OCI-LY3 (cell line): ENCODE data around the gene SSX2IP.

ENCODE experiments used
- H2AFZ ChIP-seq: fragments of 200-600, 300-600 bp; shearing (Covaris generic); 2 replicates; pipeline ENCODE4 v1.6.0; 2014; ENCODE audit warnings: antibody characterized with exemption, low read depth, low read length
- H3K27ac ChIP-seq: fragments of 200-600, 300-600 bp; sonication (generic); 2 replicates; pipeline ENCODE4 v1.5.1; 2014; ENCODE audit warnings: mild to moderate bottlenecking, low read length, moderate library complexity, mixed read lengths
- H3K27me3 ChIP-seq: fragments of 200-600, 300-600 bp; sonication (generic); 2 replicates; pipeline ENCODE4 v1.6.1; 2014; ENCODE audit warnings: low read depth, low read length, mixed read lengths
- H3K36me3 ChIP-seq: fragments of 200-600, 300-600 bp; sonication (generic); replicated peaks from 2 replicates; pipeline ENCODE3; 2014; ENCODE audit warnings: low read depth, low read length, mixed read lengths
- H3K4me1 ChIP-seq: fragments of 300-600, 200-600 bp; sonication (generic); 2 replicates; pipeline ENCODE4 v1.6.1; 2014; ENCODE audit warnings: low read length, mixed read lengths
- H3K4me2 ChIP-seq: fragments of 200-600, 300-600 bp; sonication (generic); 2 replicates; pipeline ENCODE4 v1.6.1; 2014; ENCODE audit warnings: low read length, mixed read lengths
- H3K4me3 ChIP-seq: fragments of 300-600, 200-600 bp; sonication (generic); 2 replicates; pipeline ENCODE4 v1.5.1; 2014; ENCODE audit warnings: antibody characterized with exemption, mild to moderate bottlenecking, low read length, moderate library complexity
- H3K79me2 ChIP-seq: fragments of 300-600, 200-600 bp; shearing (Covaris generic); 2 replicates; pipeline ENCODE4 v1.6.1; 2014; ENCODE audit warnings: mild to moderate bottlenecking, low read length, mixed read lengths
- H3K9ac ChIP-seq: fragments of 300-600, 200-600 bp; shearing (Covaris generic); 2 replicates; pipeline ENCODE4 v1.6.0; 2014; ENCODE audit warnings: mild to moderate bottlenecking, low read length, moderate library complexity
- H3K9me3 ChIP-seq: fragments of 200-600, 300-600 bp; shearing (Covaris generic); 2 replicates; pipeline ENCODE4 v1.6.1; 2014; ENCODE audit warnings: low read length, mixed read lengths; ENCODE audit not compliant: insufficient read depth
- H4K20me1 ChIP-seq: fragments of 200-600, 300-600 bp; sonication (generic); 2 replicates; pipeline ENCODE4 v1.6.1; 2016; ENCODE audit warnings: low read length, mixed read lengths; ENCODE audit not compliant: insufficient read depth
- EZH2phosphoT487 ChIP-seq: fragments of 200-600 bp; shearing (Covaris generic); IDR thresholded peaks from 2 replicates; pipeline ENCODE4 v1.6.1; 2018; ENCODE audit warnings: antibody characterized with exemption, mixed run types, low read depth
- TF ChIP-seq, protein P1 (sequence below): fragments of 200-600, 300-600 bp; sonication (generic); IDR thresholded peaks from 2 replicates; pipeline ENCODE4 v1.5.1; 2014; ENCODE audit warnings: antibody characterized with exemption, low read length, low read depth

The SSX2IP gene

DNA sequence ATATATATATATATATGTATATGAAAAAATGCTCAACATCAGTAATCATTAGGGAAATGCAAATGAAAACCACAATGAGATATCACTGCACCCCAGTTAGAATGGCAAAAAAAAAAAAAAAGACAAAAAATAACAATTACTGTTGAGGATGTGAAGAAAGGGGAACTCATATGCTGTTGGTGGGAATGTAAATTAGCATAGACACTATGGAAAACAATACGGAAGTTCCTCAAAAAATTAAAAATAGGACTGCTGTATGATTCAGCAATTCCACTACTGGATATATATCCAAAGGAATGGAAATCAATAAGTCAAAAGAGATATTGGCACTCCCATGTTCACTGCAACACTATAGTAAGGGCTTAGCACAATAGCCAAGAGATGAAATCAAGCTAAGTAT is 74.5 kb downstream of the SSX2IP start:
- Histone ChIP-seq H3K4me2 (no peak overlapping the region), H3K79me2 (no peaks in the 10 kb centered on the region), H2AFZ (no peak overlapping the region), H3K9me3 (peaks cover 11% of the 10 kb centered on the region; the same call in 1 of the 2 replicates), H3K36me3 (peaks cover 10% of the 10 kb centered on the region), H3K9ac (no peak overlapping the region), H3K4me1 (no peaks in the 10 kb centered on the region), H3K4me3 (no peak overlapping the region), H3K27me3 (no peaks in the 10 kb centered on the region), H4K20me1 (no peaks in the 10 kb centered on the region), H3K27ac (no peak overlapping the region)
- no peak for TF ChIP-seq EZH2phosphoT487
- TF ChIP-seq, protein P1, sequence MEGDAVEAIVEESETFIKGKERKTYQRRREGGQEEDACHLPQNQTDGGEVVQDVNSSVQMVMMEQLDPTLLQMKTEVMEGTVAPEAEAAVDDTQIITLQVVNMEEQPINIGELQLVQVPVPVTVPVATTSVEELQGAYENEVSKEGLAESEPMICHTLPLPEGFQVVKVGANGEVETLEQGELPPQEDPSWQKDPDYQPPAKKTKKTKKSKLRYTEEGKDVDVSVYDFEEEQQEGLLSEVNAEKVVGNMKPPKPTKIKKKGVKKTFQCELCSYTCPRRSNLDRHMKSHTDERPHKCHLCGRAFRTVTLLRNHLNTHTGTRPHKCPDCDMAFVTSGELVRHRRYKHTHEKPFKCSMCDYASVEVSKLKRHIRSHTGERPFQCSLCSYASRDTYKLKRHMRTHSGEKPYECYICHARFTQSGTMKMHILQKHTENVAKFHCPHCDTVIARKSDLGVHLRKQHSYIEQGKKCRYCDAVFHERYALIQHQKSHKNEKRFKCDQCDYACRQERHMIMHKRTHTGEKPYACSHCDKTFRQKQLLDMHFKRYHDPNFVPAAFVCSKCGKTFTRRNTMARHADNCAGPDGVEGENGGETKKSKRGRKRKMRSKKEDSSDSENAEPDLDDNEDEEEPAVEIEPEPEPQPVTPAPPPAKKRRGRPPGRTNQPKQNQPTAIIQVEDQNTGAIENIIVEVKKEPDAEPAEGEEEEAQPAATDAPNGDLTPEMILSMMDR: no peak

DNA sequence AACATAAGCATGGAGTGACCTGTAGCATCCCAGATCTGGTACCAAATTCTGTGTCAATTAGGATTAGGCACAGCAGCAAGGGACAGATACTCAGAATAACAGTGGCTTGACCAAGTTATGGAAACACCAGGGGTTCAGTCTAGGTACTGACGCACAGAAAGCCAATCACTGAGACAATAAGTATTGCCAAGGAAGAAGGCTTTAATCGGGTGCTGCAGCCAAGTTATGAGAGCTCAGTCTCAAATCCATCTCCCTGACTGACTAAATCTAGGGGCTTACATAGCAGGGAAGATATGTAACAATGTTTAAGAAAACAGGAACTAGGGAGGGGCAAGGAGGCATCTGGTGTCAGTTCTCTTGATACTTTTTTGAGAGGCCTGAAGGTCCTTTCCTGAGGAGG is 76.4 kb downstream of the SSX2IP start:
- Histone ChIP-seq H3K9me3 (peaks cover 11% of the 10 kb centered on the region; the same call in 1 of the 2 replicates), H4K20me1 (no peaks in the 10 kb centered on the region), H3K9ac (no peak overlapping the region), H2AFZ (no peak overlapping the region), H3K27me3 (no peaks in the 10 kb centered on the region), H3K4me3 (no peak overlapping the region), H3K79me2 (no peaks in the 10 kb centered on the region), H3K27ac (no peak overlapping the region), H3K4me1 (no peaks in the 10 kb centered on the region), H3K36me3 (peaks cover 10% of the 10 kb centered on the region), H3K4me2 (no peak overlapping the region)
- TF ChIP-seq EZH2phosphoT487: no peak
- TF ChIP-seq, protein P1: no peak

- no peak for TF ChIP-seq EZH2phosphoT487
- TF ChIP-seq, protein P1: no peak
- H3K79me2 ChIP-seq: no peaks in the 10 kb centered on the region
- H3K27me3 ChIP-seq: no peaks in the 10 kb centered on the region
- no peaks in the 10 kb centered on the region for H4K20me1 ChIP-seq
- H2AFZ ChIP-seq: no peak overlapping the region
- H3K27ac ChIP-seq: no peak overlapping the region
- H3K9ac ChIP-seq: no peak overlapping the region
- H3K4me1 ChIP-seq: no peaks in the 10 kb centered on the region
- H3K9me3 ChIP-seq: peaks cover 11% of the 10 kb centered on the region; the same call in 1 of the 2 replicates
- peaks cover 10% of the 10 kb centered on the region for H3K36me3 ChIP-seq
- no peak overlapping the region for H3K4me3 ChIP-seq
- H3K4me2 ChIP-seq: no peak overlapping the region
Measured at GRCh38 chr1:84613026-84613425, 77.2 kb downstream of the SSX2IP start.

GRCh38 chr1:84611796-84612195 is 78.5 kb downstream of the SSX2IP start:
- Histone ChIP-seq H4K20me1 (no peaks in the 10 kb centered on the region), H3K27me3 (no peaks in the 10 kb centered on the region), H2AFZ (no peak overlapping the region), H3K9me3 (peaks cover 11% of the 10 kb centered on the region; the same call in 1 of the 2 replicates), H3K4me1 (no peaks in the 10 kb centered on the region), H3K4me3 (no peak overlapping the region), H3K9ac (no peak overlapping the region), H3K36me3 (peaks cover 10% of the 10 kb centered on the region), H3K27ac (no peak overlapping the region), H3K4me2 (no peak overlapping the region), H3K79me2 (no peaks in the 10 kb centered on the region)
- TF ChIP-seq, protein P1: no peak
- TF ChIP-seq EZH2phosphoT487: no peak
